NCI-H2107 treated with DMSO at 0.1 percent for 48 hours (cell line): ENCODE measurements around the gene MEI1.
"Not testable (repeated sequence)": the region's sequence is repeated elsewhere in the genome, so short reads cannot be mapped to it uniquely, and the experiment has no call there.

Experiments used
- DNase-seq: peaks from one replicate; lab custom pipeline; 2025; ENCODE audit not compliant: unreplicated experiment; lab: John Stamatoyannopoulos, UW

Gene MEI1

DNA sequence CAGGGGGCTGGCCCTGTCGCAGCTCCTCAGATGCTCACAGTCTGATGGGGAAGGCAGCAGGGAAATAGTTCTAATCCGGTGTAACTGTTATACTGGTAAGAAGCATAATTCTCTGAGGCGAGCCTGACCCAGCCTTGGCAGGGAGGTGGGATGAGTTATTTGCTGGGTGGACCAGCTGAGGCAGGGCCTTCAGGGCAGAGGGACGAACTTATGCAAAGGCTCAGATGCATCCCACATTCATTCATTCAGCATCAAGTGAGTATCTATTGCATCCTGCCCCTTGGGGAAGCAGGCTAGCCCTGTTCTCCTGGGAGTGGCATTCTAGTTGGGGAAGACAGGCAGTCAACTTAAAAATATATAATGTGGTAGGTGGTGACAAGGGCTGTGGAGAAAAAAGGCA is 120.0 kb downstream of the MEI1 start:
- no peak for DNase-seq

DNA sequence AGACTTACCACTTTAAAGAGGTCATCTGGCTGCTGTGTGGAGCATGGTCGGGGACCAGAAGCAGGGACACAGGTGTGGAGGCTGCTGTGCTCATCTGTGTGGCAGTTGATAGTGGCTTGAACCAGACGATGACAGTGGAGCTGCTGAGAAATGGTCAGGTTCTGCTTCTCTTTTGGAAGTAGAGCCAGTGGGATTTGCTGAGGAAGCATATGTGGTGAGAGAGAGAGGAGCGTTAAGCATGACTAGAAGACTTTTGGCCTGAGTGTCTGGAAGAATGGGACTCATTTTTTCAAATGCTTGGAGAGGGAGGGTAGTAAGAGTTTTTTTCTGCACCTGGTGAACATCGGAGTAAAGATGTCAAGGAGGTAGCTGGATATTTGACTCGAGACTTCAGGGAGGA is 121.1 kb downstream of the MEI1 start:
- DNase-seq = no peak

DNA sequence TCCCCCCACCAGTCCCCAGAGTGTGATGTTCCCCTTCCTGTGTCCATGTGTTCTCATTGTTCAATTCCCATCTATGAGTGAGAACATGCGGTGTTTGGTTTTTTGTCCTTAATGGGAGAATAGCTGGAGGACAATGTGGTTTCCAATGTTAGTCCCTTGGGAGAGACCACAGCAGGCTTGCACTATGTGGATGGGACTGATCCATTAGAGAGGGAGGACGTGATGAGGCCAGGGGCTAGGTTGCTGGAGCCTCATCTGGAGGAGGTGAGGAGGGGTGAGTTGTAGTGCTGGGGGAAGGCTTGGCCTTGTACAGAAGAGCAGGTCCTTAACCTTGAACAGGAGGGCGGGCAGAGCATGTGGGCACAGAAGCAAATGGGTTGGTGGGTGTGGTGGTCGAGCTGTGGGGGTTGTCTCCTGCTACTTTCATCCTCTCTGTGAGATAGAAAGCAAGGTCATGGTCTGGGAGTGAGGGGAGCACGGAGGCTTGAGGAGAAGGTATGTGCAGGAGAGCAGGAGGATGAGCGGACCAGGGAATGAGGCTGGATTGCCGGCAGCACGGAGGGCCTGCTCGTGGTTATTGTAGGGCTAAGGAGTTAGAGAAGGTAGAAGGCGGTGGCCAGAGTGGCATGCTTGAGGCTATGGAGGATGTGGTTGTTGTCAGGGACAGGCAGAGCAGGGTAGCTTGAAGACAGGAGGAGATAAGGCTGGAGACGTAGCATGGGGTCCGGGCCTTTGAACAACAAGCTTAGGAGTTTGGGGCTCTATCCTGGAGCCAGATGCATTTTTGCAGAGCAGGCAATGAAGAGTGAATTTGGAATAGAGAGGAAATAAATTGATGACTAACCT is 122.4 kb downstream of the MEI1 start:
- no peak for DNase-seq

GRCh38 chr22:41822317-41823057 is 123.2 kb downstream of the MEI1 start:
- no peak for DNase-seq

GRCh38 chr22:41823797-41824196 is 124.5 kb downstream of the MEI1 start:
- no peak for DNase-seq

- DNase-seq = no peak
Measured at GRCh38 chr22:41825376-41825775, 126.1 kb downstream of the MEI1 start.

- DNase-seq = no peak
Measured at GRCh38 chr22:41826021-41826420, 126.7 kb downstream of the MEI1 start.

DNA sequence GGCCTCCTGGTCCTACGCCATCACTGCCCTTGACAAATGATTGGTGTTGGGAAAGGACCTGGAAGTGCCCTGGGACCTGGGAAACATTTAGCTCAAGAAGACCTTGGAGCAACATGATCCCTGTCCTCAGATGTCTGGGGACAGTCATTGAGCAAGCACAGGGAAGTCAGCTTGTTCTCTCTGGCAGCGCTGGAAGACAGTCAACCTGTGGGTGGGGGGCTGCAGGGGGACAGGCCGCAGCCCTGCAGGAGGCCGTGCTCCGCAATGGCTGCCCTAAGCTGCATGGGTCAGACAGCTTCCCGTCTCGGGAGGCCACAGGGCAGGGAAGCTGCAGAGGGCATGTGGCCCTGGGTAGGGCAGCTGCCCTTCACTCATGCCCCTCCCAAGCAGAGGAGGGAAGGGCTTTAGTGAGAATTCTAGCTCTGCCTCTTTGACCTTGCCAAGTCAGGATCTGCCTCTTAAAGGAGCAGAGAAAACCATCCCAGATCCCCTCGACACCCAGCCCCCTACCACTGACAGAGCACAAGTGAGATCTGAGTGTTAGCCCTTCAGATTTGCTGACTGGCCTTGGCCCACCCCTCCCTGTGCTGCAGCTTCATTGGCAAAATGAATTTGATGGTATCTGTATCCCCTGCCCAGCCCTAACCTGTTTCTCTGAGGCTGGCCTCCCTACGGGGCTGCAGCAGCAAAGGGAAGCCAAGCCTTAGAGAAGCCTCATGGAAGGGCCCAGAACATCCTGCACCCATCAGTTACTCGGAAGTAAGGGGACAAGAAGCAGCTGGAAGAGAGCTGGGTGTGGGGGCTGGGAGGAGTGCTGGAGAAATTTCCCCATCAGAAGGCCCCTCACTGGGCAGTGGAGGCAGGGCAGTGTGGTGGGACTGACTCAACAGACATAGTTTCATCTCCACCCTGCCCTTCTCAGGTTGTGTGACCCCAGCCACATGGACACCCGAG is 127.4 kb downstream of the MEI1 start:
- DNase-seq = no peak

- no peak for DNase-seq
Measured at GRCh38 chr22:41827671-41828070, 128.4 kb downstream of the MEI1 start.

DNA sequence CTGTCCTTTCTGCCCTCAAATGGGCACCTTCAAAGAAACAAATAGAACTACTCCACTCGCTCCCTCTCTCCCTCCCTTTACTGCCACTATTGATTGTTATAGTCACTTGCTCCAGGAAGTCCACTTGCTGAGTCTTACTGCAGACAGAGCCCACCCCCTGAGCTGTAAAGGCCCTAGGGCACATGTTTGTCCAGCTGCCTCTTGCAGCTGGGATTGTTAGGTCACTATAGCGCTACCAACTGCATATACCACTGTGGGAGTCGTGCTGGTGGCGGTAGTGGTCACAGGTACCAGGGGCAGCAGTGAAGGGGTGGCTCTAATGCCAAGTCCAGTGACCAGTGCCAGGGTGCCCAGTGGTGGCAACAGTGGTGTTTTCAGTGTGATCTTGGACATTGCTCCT is 129.2 kb downstream of the MEI1 start:
- no peak for DNase-seq

GRCh38 chr22:41830174-41830573 is 130.9 kb downstream of the MEI1 start:
- no peak for DNase-seq

GRCh38 chr22:41831383-41831782 is 132.1 kb downstream of the MEI1 start:
- no peak for DNase-seq

DNA sequence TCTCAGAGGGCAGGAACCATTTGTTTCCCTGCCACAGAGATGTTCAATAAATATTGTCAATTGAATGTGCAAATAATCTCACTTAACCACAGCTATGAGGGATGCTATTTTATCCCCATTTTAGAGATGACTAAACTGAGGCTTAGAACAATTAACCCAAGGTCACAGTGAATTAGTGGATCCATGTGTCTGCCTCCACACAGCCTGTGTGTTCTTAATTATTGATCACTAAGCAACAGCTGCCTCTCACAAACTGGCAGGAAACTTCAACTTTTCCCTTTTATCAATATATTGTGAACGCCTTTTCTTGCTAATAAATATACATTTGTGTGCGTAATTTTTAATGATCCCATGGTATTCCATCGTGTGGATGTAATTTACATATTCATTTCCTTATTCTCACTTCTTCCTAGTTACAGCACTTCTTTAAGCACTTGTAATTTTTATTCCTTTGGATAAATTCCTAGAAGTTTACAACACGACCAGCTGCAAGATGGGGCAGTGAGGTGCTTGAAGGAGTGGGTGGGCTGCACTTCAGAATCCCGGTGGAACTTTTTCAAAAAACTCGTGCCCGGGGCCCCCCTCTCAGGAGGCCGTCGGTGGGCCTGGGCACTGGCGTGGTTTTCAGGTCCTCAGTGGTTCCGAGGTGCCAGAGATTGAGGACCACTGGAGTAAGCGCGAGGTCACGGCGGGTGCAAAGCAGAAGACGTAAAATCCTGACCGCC is 132.7 kb downstream of the MEI1 start:
- no peak for DNase-seq

DNA sequence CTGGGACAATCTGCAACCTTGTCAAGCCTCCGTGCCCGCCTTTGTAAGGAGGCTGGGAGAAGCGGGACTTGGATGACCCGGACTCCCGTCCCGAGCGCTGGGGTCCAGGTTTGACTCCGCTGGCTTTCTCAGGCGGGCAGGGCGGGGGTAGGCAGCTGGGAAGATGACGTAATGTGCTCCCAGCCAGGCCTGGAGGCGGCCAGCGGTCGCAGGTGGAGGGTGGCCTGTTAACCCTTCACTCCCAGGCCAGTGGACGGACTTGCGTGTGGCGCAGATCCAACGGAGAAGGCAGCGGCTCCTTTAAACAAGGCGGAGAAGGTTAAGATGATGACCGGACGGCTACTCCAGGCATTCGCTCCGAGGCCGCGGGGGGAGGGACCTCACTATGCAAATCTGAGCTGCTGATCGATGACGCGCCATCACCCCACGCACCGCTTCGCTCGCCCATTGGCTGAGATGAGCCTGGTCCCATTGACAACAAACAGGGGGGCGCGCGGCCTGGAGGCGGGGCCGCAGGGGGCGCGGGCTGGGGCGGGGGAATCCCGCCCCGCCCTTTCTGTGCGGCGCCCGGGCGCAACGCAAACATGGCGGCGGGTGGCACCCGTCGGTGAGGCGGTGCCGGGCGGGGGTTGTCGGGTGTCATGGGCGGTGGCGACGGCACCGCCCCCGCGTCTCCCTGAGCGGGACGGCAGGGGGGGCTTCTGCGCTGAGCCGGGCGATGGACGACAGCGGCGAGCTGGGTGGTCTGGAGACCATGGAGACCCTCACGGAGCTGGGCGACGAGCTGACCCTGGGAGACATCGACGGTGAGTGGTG is 133.5 kb downstream of the MEI1 start, which contains the start of gene SREBF2:
Gene SREBF2, plus strand, starts transcription at position 553 of the 816 bp plus-strand sequence. Its CDS starts 166 bp downstream, at position 719.
- peak; percentile 90 for DNase-seq

- DNase-seq = no peak
Measured at GRCh38 chr22:41833369-41834004, 134.2 kb downstream of the MEI1 start.

DNA sequence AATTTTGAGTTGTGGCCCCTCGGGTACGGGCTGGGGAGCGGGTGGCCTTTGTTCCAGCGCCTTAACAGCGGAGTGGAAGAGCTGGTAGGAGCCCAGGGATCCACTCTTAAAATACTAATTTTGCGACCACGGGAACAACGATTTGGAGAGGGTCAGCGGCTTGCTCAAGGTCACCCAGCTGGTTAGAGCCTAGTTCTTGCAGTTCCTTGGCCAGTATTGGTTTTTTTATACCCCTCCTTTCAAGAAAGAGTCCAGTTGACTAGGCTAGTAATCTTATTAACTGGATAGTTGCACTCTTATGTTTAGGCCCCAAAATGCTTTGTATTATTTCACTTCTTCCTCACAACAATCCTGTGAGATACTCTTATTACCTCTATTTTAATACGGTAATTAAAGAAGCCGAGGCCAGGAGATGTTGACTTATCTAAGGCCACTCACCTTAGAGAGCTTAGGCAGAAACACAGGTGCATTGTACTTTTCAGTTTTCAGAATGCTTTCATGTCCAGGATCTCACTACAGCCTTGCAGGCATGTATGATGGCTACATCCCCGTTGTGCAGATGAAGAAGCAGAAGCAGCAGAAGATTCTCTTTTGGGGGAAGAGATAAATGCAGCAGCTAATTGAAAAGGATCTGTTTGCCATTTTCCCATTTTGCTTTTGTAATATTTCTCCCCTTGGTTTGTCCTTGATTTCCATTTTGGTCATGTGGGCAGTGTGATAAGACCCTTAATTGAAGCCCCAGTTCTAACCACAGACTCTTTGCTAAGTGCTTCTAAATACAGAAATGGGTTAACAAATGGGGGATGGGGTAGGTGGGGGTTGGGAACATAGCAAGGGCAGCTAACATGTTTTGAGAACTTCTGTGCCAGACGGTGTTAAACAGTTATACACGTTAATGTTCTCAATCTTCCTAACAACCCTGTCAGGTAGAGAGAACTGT is 135.0 kb downstream of the MEI1 start:
- DNase-seq = no peak

- DNase-seq = not testable (repeated sequence)
Measured at GRCh38 chr22:41835462-41835861, 136.2 kb downstream of the MEI1 start.

GRCh38 chr22:41836551-41836950 is 137.2 kb downstream of the MEI1 start:
- DNase-seq = no peak
